ENCODE results near the gene HOXB8.

DNA sequence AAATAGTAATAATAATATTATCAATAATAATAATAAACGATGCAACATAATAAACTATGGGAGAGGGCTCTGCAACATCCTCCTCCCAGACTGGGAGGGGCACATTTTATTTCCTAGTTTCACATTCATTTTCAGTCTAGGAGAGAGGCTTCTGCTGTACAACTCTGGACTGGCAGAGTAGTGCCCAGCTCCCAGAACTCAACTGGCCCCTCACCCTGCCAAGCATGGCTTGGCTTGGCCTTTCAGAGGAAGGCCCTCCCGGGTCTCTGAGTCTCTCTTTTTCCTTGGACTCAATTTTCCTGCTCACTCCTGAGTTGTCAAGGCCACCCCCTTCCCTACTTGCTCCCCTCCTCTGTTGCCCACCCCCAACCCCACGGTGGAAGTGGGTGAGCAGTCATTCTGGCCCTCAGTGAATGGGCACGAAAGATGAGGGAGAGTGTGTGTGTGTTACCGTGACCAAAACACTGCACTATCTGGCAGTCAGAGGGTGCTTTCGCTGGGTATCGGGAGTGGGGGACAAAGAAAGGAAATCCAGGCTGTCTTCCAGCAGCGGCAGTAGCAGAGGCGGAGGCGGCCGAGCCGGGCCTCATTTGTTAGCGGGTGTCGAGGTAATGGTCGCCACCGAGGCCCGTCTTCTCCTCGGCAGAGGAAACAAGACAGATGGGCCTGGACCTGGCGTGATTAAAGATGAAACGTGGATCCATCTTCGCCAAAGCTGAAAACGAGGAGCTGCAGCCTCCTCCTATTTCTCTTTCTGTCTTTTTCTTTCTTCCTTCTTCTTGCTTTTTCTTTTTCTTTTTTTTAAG is 39.2 kb downstream of the HOXB8 start:
- TF ChIP-seq, protein P1, sequence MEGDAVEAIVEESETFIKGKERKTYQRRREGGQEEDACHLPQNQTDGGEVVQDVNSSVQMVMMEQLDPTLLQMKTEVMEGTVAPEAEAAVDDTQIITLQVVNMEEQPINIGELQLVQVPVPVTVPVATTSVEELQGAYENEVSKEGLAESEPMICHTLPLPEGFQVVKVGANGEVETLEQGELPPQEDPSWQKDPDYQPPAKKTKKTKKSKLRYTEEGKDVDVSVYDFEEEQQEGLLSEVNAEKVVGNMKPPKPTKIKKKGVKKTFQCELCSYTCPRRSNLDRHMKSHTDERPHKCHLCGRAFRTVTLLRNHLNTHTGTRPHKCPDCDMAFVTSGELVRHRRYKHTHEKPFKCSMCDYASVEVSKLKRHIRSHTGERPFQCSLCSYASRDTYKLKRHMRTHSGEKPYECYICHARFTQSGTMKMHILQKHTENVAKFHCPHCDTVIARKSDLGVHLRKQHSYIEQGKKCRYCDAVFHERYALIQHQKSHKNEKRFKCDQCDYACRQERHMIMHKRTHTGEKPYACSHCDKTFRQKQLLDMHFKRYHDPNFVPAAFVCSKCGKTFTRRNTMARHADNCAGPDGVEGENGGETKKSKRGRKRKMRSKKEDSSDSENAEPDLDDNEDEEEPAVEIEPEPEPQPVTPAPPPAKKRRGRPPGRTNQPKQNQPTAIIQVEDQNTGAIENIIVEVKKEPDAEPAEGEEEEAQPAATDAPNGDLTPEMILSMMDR (IDR thresholded peaks at IDR 0.05): no peak
- TF ChIP-seq POLR2AphosphoS5 (IDR thresholded peaks at IDR 0.05; ENCODE audit: low read depth, low read length): peak; percentile 40
